GM12878 (cell line): ENCODE data around the gene ITFG1. TPM values are rescaled to one million over a fixed set of nuclear protein-coding genes. Genes with fewer than 3 reads are reported as not detected.
A peak's percentile ranks its signal among the peaks of the same experiment; 100 is the strongest.

Experiments
- ATAC-seq: fragments of 200-7000 bp; cut with Tn5 transposase; 3 replicates; pipeline ENCODE4 v1.9.1; 2020; ENCODE audit warnings: mild to moderate bottlenecking, moderate library complexity
- BruUV-seq: library from RNA; stranded (reverse); fragments of 400-500 nt; replicated peaks from 2 replicates; lab custom pipeline; 2021; lab: Mats Ljungman, UMichigan
- CTCF ChIA-PET: fragments of 300-600 bp; sonication (Branson Sonifier 250); formaldehyde crosslinking; extraction: SDS; loops from one replicate; lab custom pipeline; 2021; ENCODE audit warnings: inconsistent platforms; lab: Yijun Ruan, JAX
- POLR2A ChIA-PET: fragments of 350-600 bp; formaldehyde crosslinking; extraction: SDS; loops from one replicate; lab custom pipeline; 2021; ENCODE audit warnings: inconsistent platforms; lab: Charles Lee
- RAD21 ChIA-PET: fragments of 300-600 bp; sonication (Branson Sonifier 250); formaldehyde crosslinking; loops from one replicate; lab custom pipeline; 2023; ENCODE audit warnings: antibody characterized with exemption; ENCODE audit not compliant: unreplicated experiment; lab: Charles Lee
- SMC1A ChIA-PET: fragments of 300-600 bp; sonication (Branson Sonifier 250); formaldehyde crosslinking; loops from one replicate; lab custom pipeline; 2023; ENCODE audit not compliant: unreplicated experiment, uncharacterized antibody; lab: Charles Lee
- DNase-seq: peaks from one replicate; pipeline ENCODE4 v3.0.0-alpha.2; 2011; ENCODE audit warnings: low read depth, low spot score
- FAIRE-seq: peaks from 3 replicates; lab custom pipeline; 2011; peaks lifted over from hg19 to GRCh38; lab: Jason Lieb, UNC
- H2AFZ ChIP-seq: 2 replicates; pipeline ENCODE4 v1.6.0; 2011; ENCODE audit warnings: low read depth, low read length, control low read depth; ENCODE audit not compliant: control insufficient read depth
- H3K27ac ChIP-seq: 2 replicates; pipeline ENCODE4 v1.5.1; 2011; ENCODE audit warnings: control low read depth; ENCODE audit not compliant: control insufficient read depth, insufficient read depth
- H3K27me3 ChIP-seq, 2 experiments: replicated peaks in 1 of 2; 2 replicates each; pipeline versions ENCODE4 v1.6.0 to v1.6.1; 2011; ENCODE audit warnings: low read length in 1 of 2; ENCODE audit not compliant: control insufficient read depth in 2 of 2, insufficient read depth in 2 of 2
- H3K36me3 ChIP-seq, 2 experiments: 2 replicates each; pipeline ENCODE4 v1.5.1; 2011; ENCODE audit warnings: low read length in 1 of 2; ENCODE audit not compliant: control insufficient read depth in 2 of 2, insufficient read depth in 2 of 2
- H3K4me1 ChIP-seq: 2 replicates; pipeline ENCODE4 v1.6.1; 2011; ENCODE audit warnings: mild to moderate bottlenecking, low read length, moderate library complexity, mixed read lengths; ENCODE audit not compliant: control insufficient read depth, insufficient read depth
- H3K4me2 ChIP-seq: 2 replicates; pipeline ENCODE4 v1.6.0; 2011; ENCODE audit warnings: control low read depth; ENCODE audit not compliant: control insufficient read depth, insufficient read depth
- H3K4me3 ChIP-seq: fragments of 200-600 bp; sonication (generic); 2 replicates; pipeline ENCODE4 v1.5.1; 2016
- H3K79me2 ChIP-seq: 2 replicates; pipeline ENCODE4 v1.6.0; 2011; ENCODE audit warnings: low read length; ENCODE audit not compliant: control insufficient read depth, insufficient read depth
- H3K9ac ChIP-seq: 2 replicates; pipeline ENCODE4 v1.8.0; 2011; ENCODE audit warnings: low read length, control low read depth, mixed read lengths; ENCODE audit not compliant: control insufficient read depth, insufficient read depth
- H3K9me3 ChIP-seq: replicated peaks from 3 replicates; pipeline ENCODE4 v1.5.1; 2011; ENCODE audit warnings: mild to moderate bottlenecking, low read length; ENCODE audit not compliant: control insufficient read depth, insufficient read depth
- H4K20me1 ChIP-seq: 2 replicates; pipeline ENCODE4 v1.6.0; 2011; ENCODE audit not compliant: control insufficient read depth, insufficient read depth
- ATF3 ChIP-seq: IDR thresholded peaks from 2 replicates; pipeline ENCODE4 v1.6.1; 2011; ENCODE audit warnings: low read depth, mild to moderate bottlenecking, low read length, moderate library complexity, borderline replicate concordance; ENCODE audit errors: extremely low read depth
- CHD1 ChIP-seq: IDR thresholded peaks from 2 replicates; pipeline ENCODE4 v1.6.1; 2012; ENCODE audit warnings: low read depth, low read length, improper control_type of control experiment
- EGR1 ChIP-seq, 2 experiments: IDR thresholded peaks; 1 replicate in 1 of 2; 2 replicates in 1 of 2; pipeline ENCODE4 v1.6.1; 2011 to 2012; ENCODE audit warnings: low read depth in 2 of 2, low read length in 2 of 2, borderline replicate concordance in 1 of 2, mild to moderate bottlenecking in 1 of 2, moderate library complexity in 1 of 2
- IKZF2 ChIP-seq, 2 experiments: fragments of 450-650 bp; IDR thresholded peaks; 2 replicates each; pipeline ENCODE4 v1.6.1; 2017; ENCODE audit warnings: mild to moderate bottlenecking in 2 of 2, moderate library complexity in 2 of 2
- JUND ChIP-seq: IDR thresholded peaks from 2 replicates; pipeline ENCODE4 v1.6.1; 2012; ENCODE audit warnings: low read depth, mild to moderate bottlenecking, low read length, improper control_type of control experiment, moderate library complexity
- KLF5 ChIP-seq: fragments of 450-650 bp; IDR thresholded peaks from 2 replicates; pipeline ENCODE4 v1.6.1; 2014; ENCODE audit warnings: mild to moderate bottlenecking; ENCODE audit not compliant: partially characterized antibody
- RCOR1 ChIP-seq: conservative IDR thresholded peaks from 2 replicates; pipeline ENCODE4 v1.6.1; 2012; ENCODE audit warnings: low read depth, low read length, improper control_type of control experiment
- SMARCA5 ChIP-seq: fragments of 450-650 bp; IDR thresholded peaks from 2 replicates; pipeline ENCODE4 v1.6.1; 2017; ENCODE audit warnings: mild to moderate bottlenecking
- TCF3 ChIP-seq: IDR thresholded peaks from 2 replicates; pipeline ENCODE4 v1.6.1; 2012; ENCODE audit warnings: low read depth, mild to moderate bottlenecking, low read length, borderline replicate concordance; ENCODE audit not compliant: insufficient read depth
- ZBED1 ChIP-seq: IDR thresholded peaks from 2 replicates; pipeline ENCODE4 v1.6.1; 2016; ENCODE audit warnings: borderline replicate concordance
- ZNF217 ChIP-seq: fragments of 450-650 bp; IDR thresholded peaks from 2 replicates; pipeline ENCODE4 v1.6.1; 2017; ENCODE audit warnings: antibody characterized with exemption, mild to moderate bottlenecking
- ZNF622 ChIP-seq: fragments of 450-650 bp; IDR thresholded peaks from 2 replicates; pipeline ENCODE4 v1.6.1; 2017; ENCODE audit warnings: mild to moderate bottlenecking, inconsistent platforms
- WGBS: methylation state at CpG from one replicate; pipeline ENCODE4 v1.1.6; 2016; ENCODE audit warnings: low lambda C conversion rate; ENCODE audit not compliant: insufficient replicate concordance, insufficient coverage; ENCODE audit errors: missing lambda C conversion rate; 5-methylcytosine and 5-hydroxymethylcytosine counted together
- in situ Hi-C: fragments of 300-500 bp; cut with MboI; formaldehyde crosslinking; loops from 9 replicates; pipeline ENCODE4 v1.14.3; 2018; ENCODE audit warnings: mixed read lengths
- intact Hi-C: fragments of 100-400 bp; cut with micrococcal nuclease; formaldehyde crosslinking; loops from one replicate; pipeline ENCODE4 v1.14.2; 2022; ENCODE audit not compliant: unreplicated experiment
- polyA plus RNA-seq, 11 experiments: library from polyadenylated mRNA; depleted of rRNA in 4 of 11; unstranded in 6 of 11; stranded (reverse) in 5 of 11; fragments of >200 nt; fragmentation: Nextera tagmentation in 4 of 11; fragmentation: Illumina TruSeq in 1 of 11; extraction: Ambion mirVana in 4 of 11; extraction: Trizol in 1 of 11; gene quantifications; 1 replicate in 1 of 11; 2 replicates in 10 of 11; pipeline versions ENCODE4 v1.2.1 to v1.2.3, GENCODE V29; 2011 to 2016; ENCODE audit warnings: inconsistent platforms in 2 of 11, missing spikeins in 2 of 11, low read depth in 1 of 11
- total RNA-seq, 4 experiments: library from RNA; depleted of rRNA in 3 of 4; stranded (reverse); fragments of >200 nt in 3 of 4; fragmentation: Illumina TruSeq in 1 of 4; extraction: Trizol in 1 of 4; gene quantifications; 2 replicates each; pipeline versions ENCODE4 v1.2.1 to v1.2.3, GENCODE V29; 2013 to 2021
- TF ChIP-seq, protein P1 (sequence below), 3 experiments: IDR thresholded peaks in 2 of 3; conservative IDR thresholded peaks in 1 of 3; 2 replicates each; pipeline ENCODE4 v1.5.1; 2011; ENCODE audit warnings: low read depth in 3 of 3, low read length in 3 of 3, mild to moderate bottlenecking in 3 of 3, control low read depth in 2 of 3, moderate library complexity in 2 of 3, inconsistent platforms in 1 of 3, mixed read lengths in 1 of 3; ENCODE audit not compliant: control insufficient read depth in 2 of 3, insufficient read depth in 1 of 3; ENCODE audit errors: extremely low read depth in 1 of 3

The ITFG1 gene
- total and polyA plus RNA-seq, 10 of the 15 experiments (the other 5 are each of a cell fraction or from before 2014, with no cell fraction given), result 9.3 to 56.3 (median 28.6) TPM

GRCh38 chr16:47143677-47144558 lies 316.9 kb downstream of the ITFG1 start, which contains the start of gene NETO2 (continued):
- TF ChIP-seq, protein P1, sequence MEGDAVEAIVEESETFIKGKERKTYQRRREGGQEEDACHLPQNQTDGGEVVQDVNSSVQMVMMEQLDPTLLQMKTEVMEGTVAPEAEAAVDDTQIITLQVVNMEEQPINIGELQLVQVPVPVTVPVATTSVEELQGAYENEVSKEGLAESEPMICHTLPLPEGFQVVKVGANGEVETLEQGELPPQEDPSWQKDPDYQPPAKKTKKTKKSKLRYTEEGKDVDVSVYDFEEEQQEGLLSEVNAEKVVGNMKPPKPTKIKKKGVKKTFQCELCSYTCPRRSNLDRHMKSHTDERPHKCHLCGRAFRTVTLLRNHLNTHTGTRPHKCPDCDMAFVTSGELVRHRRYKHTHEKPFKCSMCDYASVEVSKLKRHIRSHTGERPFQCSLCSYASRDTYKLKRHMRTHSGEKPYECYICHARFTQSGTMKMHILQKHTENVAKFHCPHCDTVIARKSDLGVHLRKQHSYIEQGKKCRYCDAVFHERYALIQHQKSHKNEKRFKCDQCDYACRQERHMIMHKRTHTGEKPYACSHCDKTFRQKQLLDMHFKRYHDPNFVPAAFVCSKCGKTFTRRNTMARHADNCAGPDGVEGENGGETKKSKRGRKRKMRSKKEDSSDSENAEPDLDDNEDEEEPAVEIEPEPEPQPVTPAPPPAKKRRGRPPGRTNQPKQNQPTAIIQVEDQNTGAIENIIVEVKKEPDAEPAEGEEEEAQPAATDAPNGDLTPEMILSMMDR (IDR thresholded peaks at IDR 0.05 in 2 of 3, conservative IDR thresholded peaks at IDR 0.05 in 1 of 3; ENCODE audit: control insufficient read depth in 2 of 3, extremely low read depth in 1 of 3, insufficient read depth in 1 of 3, low read depth in 3 of 3, low read length in 3 of 3), result peak; percentile 56 to 87 (median 70); a peak in 5 of 6 replicates
- TF ChIP-seq, all 136 proteins: peak for 32

- peaks cover 50% of the 10 kb centered on the region for H3K79me2 ChIP-seq
- H3K4me2 ChIP-seq, result peak overlapping the region; percentile 92
- H3K36me3 ChIP-seq, result no peaks in the 10 kb centered on the region
- H3K4me3 ChIP-seq, result peak overlapping the region; percentile 79
- BruUV-seq, result no TSS peak
- ChIA-PET SMC1A (interaction anchor here (0.8 to 6.3 kb wide), 24 partner anchors 11 to 1022 kb away, joined by 3 to 101 read pairs (median 6); partner anchors contain the start of gene DNAJA2), POLR2A (interaction anchor here (0.5 to 1.5 kb wide), 4 partner anchors 96 to 351 kb away, joined by 3 to 5 read pairs (median 4); no protein-coding TSS in a partner anchor), CTCF (interaction anchor here (0.7 to 6.4 kb wide), 47 partner anchors 11 to 1024 kb away, joined by 3 to 162 read pairs (median 6); partner anchors contain the start of gene ABCC12), RAD21 (interaction anchor here (0.8 to 5.2 kb wide), 30 partner anchors 8 to 1021 kb away, joined by 3 to 127 read pairs (median 6); partner anchors contain the start of gene DNAJA2)
- no peaks in the 10 kb centered on the region for H3K9me3 ChIP-seq
- DNase-seq (no peak), FAIRE-seq (no peak), ATAC-seq (peak; percentile 82)
- H3K27me3 ChIP-seq, result no peaks in the 10 kb centered on the region
- peak overlapping the region; percentile 84 for H3K9ac ChIP-seq
- in situ Hi-C loops, result loop anchor here (5.0 to 25.0 kb wide), 2 partner anchors 914 to 1469 kb away; partner anchors contain the start of gene N4BP1
- peak overlapping the region; percentile 87 for H2AFZ ChIP-seq
- intact Hi-C loops, result loop anchor here (1.0 to 10.0 kb wide), 9 partner anchors 106 to 974 kb away; partner anchors contain the start of genes DNAJA2, ITFG1 and PHKB
- H3K27ac ChIP-seq, result peak overlapping the region; percentile 76
- WGBS, result 1% methylated on average over 81 of the region's 111 CpGs
- H4K20me1 ChIP-seq, result no peaks in the 10 kb centered on the region
- peaks cover 13% of the 10 kb centered on the region for H3K4me1 ChIP-seq
- TF ChIP-seq SMARCA5, result peak; percentile 97
- 0 out of 2 replicates have a peak, but pooled peaks have one; percentile 38 for TF ChIP-seq TCF3
- no peak for TF ChIP-seq ZBED1
- TF ChIP-seq JUND, result no peak
- peak in 1 of 2 experiments; percentile 39; a peak in 1 of 3 replicates for TF ChIP-seq EGR1 (IDR thresholded peaks at IDR 0.05; ENCODE audit: borderline replicate concordance in 1 of 2, low read depth in 2 of 2, low read length in 2 of 2)
- TF ChIP-seq ATF3, result no peak
- TF ChIP-seq RCOR1, result 0 out of 2 replicates have a peak, but pooled peaks have one; percentile 21
- TF ChIP-seq IKZF2 (IDR thresholded peaks at IDR 0.05), result peak in 1 of 2 experiments; percentile 6; a peak in 1 of 4 replicates
- peak; percentile 52 for TF ChIP-seq KLF5
- 0 out of 2 replicates have a peak, but pooled peaks have one; percentile 22 for TF ChIP-seq CHD1
- no peak for TF ChIP-seq ZNF622
- TF ChIP-seq ZNF217, result 0 out of 2 replicates have a peak, but pooled peaks have one; percentile 51
These were observed 317.8 kb downstream of the ITFG1 start for GRCh38 chr16:47142821-47143676.
